Hypothalamus (tissue), 51 donors: Measurements from ENCODE around the gene INS.

Source experiments
- DNase-seq, 51 donors: peaks; one replicate each; lab custom pipeline; 2025; lab: John Stamatoyannopoulos, UW

The INS gene

DNA sequence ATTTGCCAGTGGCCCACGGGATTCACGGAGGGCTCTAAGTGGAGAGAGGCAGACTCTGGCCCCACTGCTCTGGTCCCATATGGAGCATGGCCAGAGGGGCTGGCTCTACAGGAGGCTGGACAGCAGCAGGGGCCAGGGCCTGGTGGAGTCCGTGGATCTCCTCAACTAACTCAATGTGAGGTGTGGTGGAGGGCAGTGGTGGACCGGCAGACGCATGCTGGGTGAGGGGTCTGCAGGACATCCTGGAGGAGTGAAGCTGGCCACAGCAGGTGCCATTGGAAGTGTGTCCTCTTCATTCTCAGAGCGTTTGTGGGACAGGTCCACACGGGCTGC, 37.4 kb downstream of the INS start:
- no peak for DNase-seq

DNA sequence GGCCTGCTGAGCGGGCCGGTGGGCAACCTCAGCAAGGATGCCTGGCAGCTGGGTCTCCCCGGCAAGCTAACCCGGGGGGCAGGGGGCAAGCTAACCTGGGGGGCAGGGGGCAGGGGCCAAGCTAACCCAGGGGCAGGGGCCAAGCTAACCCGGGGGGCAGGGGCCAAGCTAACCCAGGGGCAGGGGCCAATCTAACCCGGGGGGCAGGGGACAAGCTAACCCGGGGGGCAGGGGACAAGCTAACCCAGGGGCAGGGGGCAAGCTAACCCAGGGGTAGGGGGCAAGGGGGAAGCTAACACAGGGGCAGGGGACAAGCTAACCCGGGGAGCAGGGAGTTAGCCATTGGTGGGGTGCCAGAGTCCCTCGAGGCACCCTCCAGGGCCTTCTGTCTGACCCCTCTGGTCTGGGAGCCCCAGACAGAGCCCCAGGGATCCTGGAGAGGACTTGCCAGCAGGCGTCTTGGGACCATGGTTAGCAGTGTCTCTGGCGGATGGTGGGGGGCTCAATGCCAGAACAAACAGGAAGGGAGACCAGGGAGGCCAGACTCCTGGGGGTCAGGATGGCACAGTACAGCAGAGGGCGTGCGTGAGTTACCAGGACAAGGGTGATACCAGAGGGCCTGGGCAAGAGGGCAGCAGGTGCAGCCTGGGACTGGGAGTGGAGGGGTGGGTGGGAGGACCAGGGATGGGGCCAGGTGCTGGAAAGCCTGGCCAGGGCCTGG, 37.9 kb downstream of the INS start:
- DNase-seq: no peak

DNA sequence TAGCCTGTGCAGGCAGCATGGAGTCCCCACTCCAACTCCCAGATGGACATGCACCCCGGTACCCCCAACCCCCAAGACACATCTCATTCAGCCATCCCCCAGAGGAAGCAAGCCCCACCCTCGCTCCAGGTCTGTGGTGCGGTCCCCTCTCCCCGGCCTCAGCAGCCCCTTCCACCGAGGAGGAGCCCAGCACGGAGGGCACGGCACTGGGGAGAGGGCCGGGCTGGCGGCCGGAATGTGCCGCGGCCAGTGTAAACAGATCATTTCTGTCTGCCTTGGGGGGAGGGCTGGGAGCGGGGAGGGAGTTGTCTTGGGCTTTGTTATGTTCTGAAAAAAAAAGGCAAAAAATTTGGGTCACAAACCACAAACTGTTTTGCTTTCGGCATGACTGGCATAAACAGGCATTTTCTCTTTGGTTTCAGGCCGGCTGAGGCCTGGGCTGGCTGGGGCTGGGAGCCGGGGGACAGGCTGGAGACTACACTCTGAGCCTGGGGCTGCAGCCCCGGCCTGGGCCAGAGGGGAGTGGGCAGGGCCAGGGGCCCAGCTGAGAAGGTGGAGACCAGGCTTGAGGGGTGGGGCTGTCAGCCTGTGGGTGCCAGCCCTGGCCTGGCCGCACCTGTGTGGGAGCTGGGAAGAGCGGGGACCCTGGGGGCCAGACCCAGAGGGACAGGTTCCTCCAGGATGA, 38.6 kb downstream of the INS start:
- DNase-seq: no peak

DNA sequence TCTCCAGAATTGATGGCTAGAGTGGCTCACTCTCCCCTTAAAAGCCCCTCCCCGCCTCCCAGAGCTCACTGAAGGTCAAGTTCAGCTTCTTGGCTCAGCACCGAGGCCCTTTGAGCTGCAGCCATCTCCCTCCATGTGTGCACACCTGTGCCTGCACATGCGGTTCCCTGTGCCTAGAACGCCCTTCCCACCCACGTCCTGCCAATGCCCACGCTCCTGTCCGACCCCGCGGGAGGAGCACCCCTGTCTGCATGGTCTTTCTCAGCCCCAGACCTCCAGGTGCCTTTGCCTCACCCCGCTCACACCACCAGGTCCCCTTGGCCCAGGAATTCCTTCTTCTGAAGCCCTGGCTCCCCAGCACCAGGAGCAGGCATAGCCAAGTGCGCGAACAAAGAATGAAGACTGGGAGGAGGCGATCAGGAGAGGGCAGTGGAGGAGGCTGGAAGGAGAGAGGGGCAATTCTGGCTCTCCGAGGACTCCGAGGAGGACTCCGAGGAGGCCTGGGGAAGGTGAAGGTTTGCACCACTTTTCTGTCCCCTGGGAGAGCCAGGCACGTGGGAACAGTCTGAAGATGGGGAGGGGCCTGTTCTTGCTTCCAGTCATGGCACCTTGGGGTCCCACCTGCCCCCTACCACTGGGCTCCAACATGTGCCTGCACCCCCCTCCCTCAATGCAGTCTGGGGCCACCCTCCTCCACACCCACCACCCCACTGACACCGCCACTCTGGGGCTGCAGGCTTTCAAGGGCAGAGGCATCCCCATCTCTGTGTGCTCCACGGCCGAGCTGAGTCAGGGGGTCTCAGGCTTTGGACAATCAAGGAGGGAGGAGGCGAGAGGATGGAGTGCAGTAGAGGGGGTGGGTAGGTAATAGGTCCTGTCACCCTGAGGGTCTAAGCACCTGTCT, 39.5 kb downstream of the INS start:
- no peak for DNase-seq

DNA sequence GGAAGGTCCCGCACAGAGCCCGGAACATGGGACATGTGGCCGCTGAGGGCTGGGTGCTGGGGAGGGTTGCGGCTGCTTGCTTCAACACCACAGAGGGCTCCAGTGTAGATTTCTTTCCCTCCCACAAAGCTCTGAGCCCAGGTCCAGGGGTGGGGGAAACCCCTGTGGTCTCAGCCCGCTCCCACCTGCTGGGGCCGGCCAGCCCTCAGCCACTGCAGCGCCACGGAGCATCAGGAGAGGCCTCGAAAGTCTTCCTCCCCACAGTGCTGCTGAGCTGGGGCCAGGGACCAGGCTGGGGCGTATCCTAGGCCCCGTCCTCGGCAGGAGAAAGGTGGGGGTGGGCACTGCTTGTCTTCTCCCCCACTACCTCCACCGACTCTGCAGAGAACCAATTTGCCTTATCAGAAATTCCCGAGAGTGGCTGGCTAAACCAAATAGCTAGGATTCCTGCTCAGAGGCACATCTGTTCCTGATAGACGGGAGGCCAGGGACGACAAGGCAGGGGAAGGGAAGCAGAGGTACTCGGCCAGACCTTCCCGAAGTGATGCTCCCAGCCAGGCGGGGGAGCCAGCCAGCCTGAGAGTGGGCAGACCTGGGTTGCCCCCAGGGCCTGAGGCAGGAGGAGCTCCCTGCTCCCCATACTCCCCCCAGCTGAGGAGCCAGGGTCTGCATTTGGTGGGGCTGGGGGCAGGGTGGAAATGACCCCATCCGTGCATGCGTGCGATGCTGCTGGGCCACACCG, 40.5 kb downstream of the INS start:
- DNase-seq: no peak

DNA sequence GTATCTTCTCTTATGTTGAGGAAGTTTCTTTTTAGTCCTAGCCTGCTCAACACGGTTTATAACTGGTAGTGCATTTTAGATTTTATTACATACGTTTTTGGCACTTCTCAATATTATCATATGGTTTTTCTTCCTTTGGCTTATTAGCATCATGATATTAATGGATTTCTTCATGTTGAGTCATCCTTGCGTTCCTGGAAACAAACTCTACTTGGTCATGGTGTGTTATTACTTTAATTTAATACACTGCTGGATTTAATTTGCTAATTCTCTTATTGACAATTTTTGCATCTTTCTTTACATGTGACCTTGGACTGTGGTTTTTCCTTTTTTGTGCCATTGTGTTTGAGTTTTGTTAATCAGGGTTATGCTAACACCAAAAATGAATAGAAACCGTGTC, 42.3 kb downstream of the INS start:
- DNase-seq: no peak

DNA sequence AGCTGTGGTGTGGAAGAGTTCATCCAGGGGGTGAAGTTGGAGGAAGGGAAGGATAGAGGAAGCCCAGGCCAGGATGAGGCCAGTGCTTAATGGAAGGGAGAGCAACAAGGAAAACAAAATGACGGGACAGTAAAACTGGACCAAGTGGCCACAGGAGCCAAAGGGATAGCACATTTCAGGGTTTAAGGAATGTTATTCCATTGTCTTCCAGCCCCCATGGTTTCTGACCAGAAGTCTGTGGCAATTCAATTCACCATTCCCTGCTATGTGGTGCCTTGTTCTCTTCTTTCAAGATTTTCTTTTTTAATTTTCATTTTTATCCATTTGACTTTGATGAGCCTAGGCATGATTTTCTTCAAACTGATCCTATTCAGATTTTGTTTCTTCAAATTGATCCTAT, 44.3 kb downstream of the INS start:
- no peak for DNase-seq

DNA sequence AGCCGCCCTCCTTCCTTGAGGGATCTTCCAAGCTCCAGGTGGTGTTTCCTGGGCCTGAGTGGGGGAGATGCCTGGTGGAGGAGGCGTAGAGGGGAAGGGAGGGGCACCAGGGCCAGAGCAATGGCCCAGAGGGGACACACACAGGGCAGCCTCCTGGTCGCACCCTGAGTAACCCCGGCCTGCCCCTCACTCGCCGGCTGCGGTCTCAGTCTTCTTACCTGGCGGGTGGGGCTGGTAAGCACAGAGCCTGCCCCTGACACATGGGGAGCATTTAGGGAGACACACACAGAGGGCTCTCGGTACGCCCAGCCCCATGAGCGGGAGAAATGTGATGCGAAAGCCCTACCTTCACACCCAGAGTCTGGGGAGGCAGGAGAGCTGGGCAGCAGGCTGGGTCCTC, 45.7 kb downstream of the INS start:
- no peak for DNase-seq

DNA sequence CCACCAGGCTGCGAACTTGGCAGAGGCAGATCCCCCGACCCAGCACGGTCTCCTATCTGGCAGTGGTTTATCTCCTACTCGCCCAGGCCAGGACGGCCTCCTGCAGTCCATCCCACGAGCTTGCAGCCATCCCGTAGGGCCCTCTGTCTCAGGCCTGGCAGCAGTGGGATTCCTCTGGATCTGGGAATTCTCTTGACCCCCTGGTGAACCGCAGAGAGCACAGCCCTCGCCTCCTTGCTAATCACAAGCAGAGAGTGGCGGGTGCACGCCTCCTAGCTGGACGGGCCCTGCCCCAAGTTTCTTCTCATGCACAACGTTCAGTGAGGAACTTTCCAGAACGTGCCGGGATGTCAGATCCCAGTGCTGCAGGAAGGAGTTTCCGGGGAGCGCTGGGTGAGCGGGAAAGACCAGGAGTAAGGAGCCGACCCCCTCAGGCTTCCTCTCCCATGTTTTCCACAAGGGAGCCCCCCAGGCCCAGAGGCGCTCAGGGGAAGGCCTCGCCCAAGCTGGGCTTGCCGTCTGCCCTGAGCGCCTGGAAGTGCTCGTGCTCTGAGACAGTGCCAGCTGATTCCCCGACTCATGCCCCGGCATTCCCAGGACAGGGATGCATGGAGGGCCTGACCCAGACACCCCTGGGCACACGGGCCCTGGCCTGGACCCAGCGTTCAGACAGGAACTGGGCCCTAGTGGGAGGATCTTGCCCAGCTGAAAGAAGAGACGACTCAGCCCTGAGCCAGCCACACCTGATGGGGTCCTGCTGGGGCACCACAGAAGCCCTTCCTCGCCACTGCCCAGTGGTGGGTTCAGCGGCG, 46.4 kb downstream of the INS start:
- DNase-seq: no peak

DNA sequence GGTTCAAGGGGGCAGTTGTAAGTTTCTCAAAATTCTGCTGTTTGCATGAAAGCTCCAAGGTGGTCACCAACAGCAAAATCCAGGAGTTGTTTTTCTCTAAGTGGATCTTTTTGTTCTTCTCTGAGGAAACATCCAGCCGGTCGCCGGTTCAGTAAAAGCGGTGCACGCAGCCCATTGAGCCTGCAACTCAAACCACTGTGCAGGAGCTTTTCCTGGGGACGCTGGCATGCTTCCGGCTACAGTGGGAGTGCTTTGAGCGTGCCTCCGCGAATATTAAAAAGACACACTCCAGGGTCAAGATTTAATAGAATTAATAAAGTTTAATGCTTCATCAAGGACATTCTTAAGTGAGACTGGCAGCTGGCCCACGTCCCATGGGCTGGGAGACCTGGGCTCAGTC, 47.2 kb downstream of the INS start:
- DNase-seq: no peak

DNA sequence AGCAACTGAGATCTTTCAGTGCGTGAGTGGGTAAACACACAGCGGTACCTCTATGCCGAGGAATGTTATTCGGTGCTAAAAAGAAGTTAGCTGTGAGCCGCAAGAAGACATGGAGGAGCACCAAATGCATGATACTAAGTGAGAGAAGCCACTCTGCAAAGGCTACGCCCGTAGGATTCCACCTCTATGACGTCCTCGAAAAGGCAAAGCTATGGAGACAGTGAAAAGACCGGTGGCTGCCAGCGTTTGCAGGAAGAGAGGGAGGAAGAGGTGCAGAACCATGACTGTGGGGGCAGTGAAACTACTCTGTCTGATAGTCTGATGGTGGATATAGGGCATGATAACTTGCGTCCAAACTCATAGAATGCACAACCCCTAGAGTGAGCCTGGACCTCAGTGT, 50.5 kb downstream of the INS start:
- DNase-seq: no peak
